Measurements from ENCODE around the gene DOC2A.
A peak's percentile ranks its signal among the peaks of the same experiment; 100 is the strongest.

Gene DOC2A

GRCh38 chr16:29975134-29975538, 35.7 kb downstream of the DOC2A start:
- H3K36me3 ChIP-seq (ENCODE audit: control insufficient read depth in 2 of 2, insufficient read depth in 1 of 2, low read length in 2 of 2) = peaks cover 5 to 63% of the 10 kb centered on the region in 2 experiments; a peak in 1 of 3 replicates
- CTCF ChIA-PET = interaction anchor here (0.6 to 2.0 kb wide), 7 partner anchors 10 to 246 kb away, joined by 3 to 5 read pairs (median 4); no protein-coding TSS in a partner anchor
- TF ChIP-seq ZNF629 (tag by site-specific recombination; IDR thresholded peaks at IDR 0.05) = no peak
- TF ChIP-seq ZBTB7A (tag by site-specific recombination; IDR thresholded peaks at IDR 0.05; ENCODE audit: low read depth) = 0 out of 2 replicates have a peak, but pooled peaks have one; percentile 11
- no peak for TF ChIP-seq ZNF10 (tag by site-specific recombination; IDR thresholded peaks at IDR 0.05)
- peak; percentile 13; the same call in 1 of the 2 replicates for TF ChIP-seq TRIM28 (IDR thresholded peaks at IDR 0.05; ENCODE audit: borderline replicate concordance, low read length)
- TF ChIP-seq ZNF623 (tag by site-specific recombination; IDR thresholded peaks at IDR 0.05) = peak; percentile 21; the same call in 1 of the 2 replicates
- no peak for TF ChIP-seq ZNF544 (tag by site-specific recombination; IDR thresholded peaks at IDR 0.05)
- TF ChIP-seq, protein P1, sequence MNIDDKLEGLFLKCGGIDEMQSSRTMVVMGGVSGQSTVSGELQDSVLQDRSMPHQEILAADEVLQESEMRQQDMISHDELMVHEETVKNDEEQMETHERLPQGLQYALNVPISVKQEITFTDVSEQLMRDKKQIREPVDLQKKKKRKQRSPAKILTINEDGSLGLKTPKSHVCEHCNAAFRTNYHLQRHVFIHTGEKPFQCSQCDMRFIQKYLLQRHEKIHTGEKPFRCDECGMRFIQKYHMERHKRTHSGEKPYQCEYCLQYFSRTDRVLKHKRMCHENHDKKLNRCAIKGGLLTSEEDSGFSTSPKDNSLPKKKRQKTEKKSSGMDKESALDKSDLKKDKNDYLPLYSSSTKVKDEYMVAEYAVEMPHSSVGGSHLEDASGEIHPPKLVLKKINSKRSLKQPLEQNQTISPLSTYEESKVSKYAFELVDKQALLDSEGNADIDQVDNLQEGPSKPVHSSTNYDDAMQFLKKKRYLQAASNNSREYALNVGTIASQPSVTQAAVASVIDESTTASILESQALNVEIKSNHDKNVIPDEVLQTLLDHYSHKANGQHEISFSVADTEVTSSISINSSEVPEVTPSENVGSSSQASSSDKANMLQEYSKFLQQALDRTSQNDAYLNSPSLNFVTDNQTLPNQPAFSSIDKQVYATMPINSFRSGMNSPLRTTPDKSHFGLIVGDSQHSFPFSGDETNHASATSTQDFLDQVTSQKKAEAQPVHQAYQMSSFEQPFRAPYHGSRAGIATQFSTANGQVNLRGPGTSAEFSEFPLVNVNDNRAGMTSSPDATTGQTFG (tag by site-specific recombination; IDR thresholded peaks at IDR 0.05; ENCODE audit: borderline replicate concordance) = no peak
- TF ChIP-seq KLF7 (tag by site-specific recombination; IDR thresholded peaks at IDR 0.05; ENCODE audit: borderline replicate concordance) = no peak
- TF ChIP-seq, protein P2, sequence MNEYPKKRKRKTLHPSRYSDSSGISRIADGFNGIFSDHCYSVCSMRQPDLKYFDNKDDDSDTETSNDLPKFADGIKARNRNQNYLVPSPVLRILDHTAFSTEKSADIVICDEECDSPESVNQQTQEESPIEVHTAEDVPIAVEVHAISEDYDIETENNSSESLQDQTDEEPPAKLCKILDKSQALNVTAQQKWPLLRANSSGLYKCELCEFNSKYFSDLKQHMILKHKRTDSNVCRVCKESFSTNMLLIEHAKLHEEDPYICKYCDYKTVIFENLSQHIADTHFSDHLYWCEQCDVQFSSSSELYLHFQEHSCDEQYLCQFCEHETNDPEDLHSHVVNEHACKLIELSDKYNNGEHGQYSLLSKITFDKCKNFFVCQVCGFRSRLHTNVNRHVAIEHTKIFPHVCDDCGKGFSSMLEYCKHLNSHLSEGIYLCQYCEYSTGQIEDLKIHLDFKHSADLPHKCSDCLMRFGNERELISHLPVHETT (tag by site-specific recombination; IDR thresholded peaks at IDR 0.05) = peak; percentile 13; the same call in 1 of the 2 replicates
- TF ChIP-seq ZNF76 (tag by site-specific recombination; IDR thresholded peaks at IDR 0.05; ENCODE audit: borderline replicate concordance, low read depth) = no peak
- no peak for TF ChIP-seq ZBTB11 (tag by site-specific recombination; conservative IDR thresholded peaks at IDR 0.05; ENCODE audit: low read depth)
- TF ChIP-seq ZBTB48 (tag by site-specific recombination; IDR thresholded peaks at IDR 0.05) = no peak
- TF ChIP-seq HOXC10 (CRISPR knock-in tag; IDR thresholded peaks at IDR 0.05) = no peak
- TF ChIP-seq BCL11B (tag by site-specific recombination; IDR thresholded peaks at IDR 0.05; ENCODE audit: low read depth) = no peak
- TF ChIP-seq ZNF791 (tag by site-specific recombination; IDR thresholded peaks at IDR 0.05) = no peak
- peak; percentile 70; the same call in 1 of the 2 replicates for TF ChIP-seq ZNF580 (tag by site-specific recombination; IDR thresholded peaks at IDR 0.05)
- TF ChIP-seq, protein P3, sequence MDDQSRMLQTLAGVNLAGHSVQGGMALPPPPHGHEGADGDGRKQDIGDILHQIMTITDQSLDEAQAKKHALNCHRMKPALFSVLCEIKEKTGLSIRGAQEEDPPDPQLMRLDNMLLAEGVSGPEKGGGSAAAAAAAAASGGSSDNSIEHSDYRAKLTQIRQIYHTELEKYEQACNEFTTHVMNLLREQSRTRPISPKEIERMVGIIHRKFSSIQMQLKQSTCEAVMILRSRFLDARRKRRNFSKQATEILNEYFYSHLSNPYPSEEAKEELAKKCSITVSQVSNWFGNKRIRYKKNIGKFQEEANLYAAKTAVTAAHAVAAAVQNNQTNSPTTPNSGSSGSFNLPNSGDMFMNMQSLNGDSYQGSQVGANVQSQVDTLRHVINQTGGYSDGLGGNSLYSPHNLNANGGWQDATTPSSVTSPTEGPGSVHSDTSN (CRISPR knock-in tag; IDR thresholded peaks at IDR 0.05) = no peak
- no peak for TF ChIP-seq ZNF138 (tag by site-specific recombination; IDR thresholded peaks at IDR 0.05; ENCODE audit: borderline replicate concordance)
- TF ChIP-seq ZNF560 (tag by site-specific recombination; IDR thresholded peaks at IDR 0.05; ENCODE audit: borderline replicate concordance) = no peak
- no peak for TF ChIP-seq ZNF391 (tag by site-specific recombination; IDR thresholded peaks at IDR 0.05; ENCODE audit: borderline replicate concordance, low read depth)
- no peak for TF ChIP-seq ZNF266 (tag by site-specific recombination; IDR thresholded peaks at IDR 0.05; ENCODE audit: low read depth)
- TF ChIP-seq ZNF132 (tag by site-specific recombination; IDR thresholded peaks at IDR 0.05; ENCODE audit: borderline replicate concordance) = no peak
- TF ChIP-seq ZNF324 (tag by site-specific recombination; IDR thresholded peaks at IDR 0.05) = no peak
- TF ChIP-seq WT1 (tag by site-specific recombination; IDR thresholded peaks at IDR 0.05) = no peak
- TF ChIP-seq ZNF280C (tag by site-specific recombination; IDR thresholded peaks at IDR 0.05) = no peak
- TF ChIP-seq PRDM1 (tag by site-specific recombination; IDR thresholded peaks at IDR 0.05) = no peak

More at GRCh38 chr16:29975134-29975538, 35.7 kb downstream of the DOC2A start:
- Histone ChIP-seq H3K9me3 (ENCODE audit: control insufficient read depth, insufficient read depth, low read depth, low read length) (no peaks in the 10 kb centered on the region), H3K4me3 (ENCODE audit: low read depth, low read length) (peak overlapping the region; percentile 72), H3K4me1 (ENCODE audit: control insufficient read depth, insufficient read depth, low read length) (peaks cover 8% of the 10 kb centered on the region), H3K27ac (ENCODE audit: extremely low read depth, low read depth, low read length) (no peak overlapping the region)
- POLR2A ChIA-PET = interaction anchor here (0.6 to 5.4 kb wide), 11 partner anchors 11 to 160 kb away, joined by 3 to 58 read pairs (median 5); partner anchors contain the start of genes HIRIP3, INO80E, KCTD13 and PAGR1
